ENCODE data around the gene CACNA1C. TPM values are rescaled to one million over a fixed set of nuclear protein-coding genes. Genes with fewer than 3 reads are reported as not detected.

CACNA1C gene
- total RNA-seq, 2 donors from 2014 or later = 0.05 to 0.31 TPM

DNA sequence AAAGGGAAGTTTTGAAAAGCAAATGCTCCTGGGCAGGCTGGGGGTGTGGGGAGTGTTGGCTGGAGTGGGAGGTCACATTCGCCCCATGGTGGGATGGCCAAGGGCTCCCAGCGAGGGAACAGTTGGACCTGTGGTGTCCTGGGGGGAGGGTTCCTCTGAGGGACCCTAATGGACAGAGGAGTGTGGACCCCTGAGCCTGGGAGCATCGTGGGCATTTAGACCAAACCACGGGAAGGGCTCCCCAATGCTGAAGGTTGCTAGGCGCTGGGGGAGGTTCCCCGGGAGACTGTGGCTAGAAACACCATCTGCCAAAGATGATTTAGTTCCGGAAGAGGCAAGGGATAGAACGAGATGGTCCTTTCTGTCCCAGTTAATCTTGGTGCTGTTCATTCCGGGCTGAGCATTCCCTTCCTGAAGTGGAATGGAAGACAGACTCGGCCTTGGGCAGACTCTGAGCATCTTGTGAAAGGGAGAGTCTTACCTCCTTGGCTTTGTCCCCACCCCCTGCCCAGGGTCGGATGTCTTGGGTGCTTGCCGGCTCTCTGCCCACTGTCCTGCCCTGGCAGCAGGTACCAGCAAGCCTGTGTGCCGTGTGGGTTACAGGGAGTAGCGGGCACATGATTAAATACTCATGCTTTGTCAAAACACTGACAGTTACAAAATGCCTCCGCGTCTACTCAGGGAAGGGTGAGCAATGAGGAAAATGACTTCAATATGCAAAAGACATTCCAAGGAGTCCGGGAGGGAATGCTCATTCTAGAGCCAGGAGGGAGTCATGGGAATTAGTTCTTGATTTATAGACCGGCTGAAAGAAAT, 215.9 kb downstream of the CACNA1C start:
- no peak for DNase-seq (ENCODE audit: low spot score in 2 of 2)
- Mint-ChIP-seq H3K27ac (no peak overlapping the region), H3K36me3 (no peaks in the 10 kb centered on the region), H3K9me3 (no peaks in the 10 kb centered on the region)
- no peak for ATAC-seq

GRCh38 chr12:2270846-2271245, 218.1 kb downstream of the CACNA1C start:
- H3K9me3 Mint-ChIP-seq = no peaks in the 10 kb centered on the region
- DNase-seq (ENCODE audit: low spot score in 2 of 2) = no peak
- no peak for ATAC-seq
- H3K36me3 Mint-ChIP-seq = no peaks in the 10 kb centered on the region
- no peak overlapping the region for H3K27ac Mint-ChIP-seq

GRCh38 chr12:2271961-2272360, 219.2 kb downstream of the CACNA1C start:
- H3K36me3 Mint-ChIP-seq = no peaks in the 10 kb centered on the region
- no peak overlapping the region for H3K27ac Mint-ChIP-seq
- DNase-seq (ENCODE audit: low spot score in 2 of 2) = no peak
- ATAC-seq = no peak
- no peaks in the 10 kb centered on the region for H3K9me3 Mint-ChIP-seq

DNA sequence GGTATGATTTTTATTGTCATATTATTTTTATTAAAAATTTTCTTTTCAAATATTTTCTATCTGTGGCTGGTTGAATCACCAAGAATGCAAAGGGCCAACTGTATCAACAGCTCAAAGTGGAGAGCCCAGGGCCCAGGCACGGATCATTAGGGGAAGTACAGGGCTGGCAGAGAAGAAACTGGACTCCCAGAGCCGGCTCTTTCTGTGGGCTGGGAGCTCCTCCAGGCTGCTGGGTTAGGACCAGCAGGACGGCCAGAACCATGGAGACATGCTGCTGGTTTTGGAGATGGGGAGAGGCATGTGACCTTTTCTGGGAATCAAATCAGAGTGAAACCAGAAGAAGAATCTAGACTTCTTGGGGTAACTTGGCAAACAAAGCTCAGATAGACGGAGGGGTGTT, 220.5 kb downstream of the CACNA1C start:
- no peak overlapping the region for H3K27ac Mint-ChIP-seq

GRCh38 chr12:2273751-2274150, 221.0 kb downstream of the CACNA1C start:
- Mint-ChIP-seq H3K36me3 (no peaks in the 10 kb centered on the region), H3K27ac (no peak overlapping the region), H3K9me3 (no peaks in the 10 kb centered on the region)
- DNase-seq (ENCODE audit: low spot score in 2 of 2) = no peak
- ATAC-seq = no peak

More for the DNA sequence above, 220.5 kb downstream of the CACNA1C start:
- no peak for DNase-seq (ENCODE audit: low spot score in 2 of 2)
- no peak for ATAC-seq
- Mint-ChIP-seq H3K9me3 (no peaks in the 10 kb centered on the region), H3K36me3 (no peaks in the 10 kb centered on the region)

GRCh38 chr12:2274733-2275132, 221.9 kb downstream of the CACNA1C start:
- Mint-ChIP-seq H3K9me3 (no peaks in the 10 kb centered on the region), H3K27ac (no peak overlapping the region), H3K36me3 (no peaks in the 10 kb centered on the region)
- no peak for ATAC-seq
- no peak for DNase-seq (ENCODE audit: low spot score in 2 of 2)

GRCh38 chr12:2276288-2277033, 223.7 kb downstream of the CACNA1C start:
- DNase-seq (ENCODE audit: low spot score in 2 of 2) (no peak), ATAC-seq (no peak)
- Mint-ChIP-seq H3K9me3 (peaks cover 9 to 10% of the 10 kb centered on the region in 2 donors), H3K27ac (no peak overlapping the region), H3K36me3 (no peaks in the 10 kb centered on the region)

- no peak for DNase-seq (ENCODE audit: low spot score in 2 of 2)
- Mint-ChIP-seq H3K27ac (no peak overlapping the region), H3K9me3 (peaks cover 12 to 14% of the 10 kb centered on the region in 2 donors), H3K36me3 (no peaks in the 10 kb centered on the region)
- ATAC-seq = no peak
These were observed 224.8 kb downstream of the CACNA1C start for GRCh38 chr12:2277492-2278155.

DNA sequence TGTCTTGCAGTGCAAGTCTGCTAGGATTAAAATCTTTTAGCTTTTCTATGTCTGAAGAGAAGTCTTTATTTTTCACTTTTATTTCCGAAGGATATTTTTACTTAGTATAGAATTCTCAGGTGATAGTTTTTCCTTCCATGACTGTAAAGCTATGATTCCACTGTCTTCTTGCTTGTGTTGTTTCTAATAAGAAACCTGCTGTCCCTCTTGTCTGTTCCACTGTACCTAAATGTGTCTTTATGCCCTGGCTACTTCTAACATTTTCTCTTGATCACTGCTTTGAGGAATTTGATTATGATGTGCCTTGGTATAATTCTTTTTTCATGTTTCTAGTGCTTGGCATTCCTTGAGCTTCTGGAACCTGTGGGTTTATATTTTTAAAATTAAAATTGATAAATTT, 228.7 kb downstream of the CACNA1C start:
- Mint-ChIP-seq H3K36me3 (no peaks in the 10 kb centered on the region), H3K27ac (no peak overlapping the region), H3K9me3 (peaks cover 12 to 14% of the 10 kb centered on the region in 2 donors)
- ATAC-seq (no peak), DNase-seq (ENCODE audit: low spot score in 2 of 2) (no peak)

DNA sequence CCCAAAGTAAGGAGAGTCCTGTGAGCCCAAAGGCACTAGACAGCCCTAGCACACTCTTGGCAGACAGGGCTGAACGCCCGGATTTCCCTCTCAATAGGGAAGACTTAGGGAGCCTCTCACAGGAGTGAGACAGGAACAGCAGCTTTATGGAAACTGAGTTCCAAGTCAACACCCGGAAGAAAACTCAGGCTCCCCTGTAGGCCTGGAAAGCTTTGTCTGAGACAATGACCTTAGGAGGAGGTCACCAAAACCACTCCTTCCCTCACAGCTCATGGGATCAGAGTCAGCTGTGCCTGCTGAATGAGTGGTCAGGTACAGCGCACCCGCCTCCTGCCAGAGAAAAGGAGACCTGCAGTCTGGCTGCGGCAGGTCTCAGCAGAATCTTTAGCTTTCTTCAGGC, 229.5 kb downstream of the CACNA1C start:
- Mint-ChIP-seq H3K27ac (no peak overlapping the region), H3K36me3 (no peaks in the 10 kb centered on the region), H3K9me3 (peaks cover 12 to 14% of the 10 kb centered on the region in 2 donors)
- ATAC-seq (no peak), DNase-seq (ENCODE audit: low spot score in 2 of 2) (no peak)

- DNase-seq (ENCODE audit: low spot score in 2 of 2) (no peak), ATAC-seq (no peak)
- H3K9me3 Mint-ChIP-seq = peaks cover 12 to 14% of the 10 kb centered on the region in 2 donors
- H3K27ac Mint-ChIP-seq = no peak overlapping the region
- H3K36me3 Mint-ChIP-seq = no peaks in the 10 kb centered on the region
These were observed 230.7 kb downstream of the CACNA1C start for GRCh38 chr12:2283480-2283879.

DNA sequence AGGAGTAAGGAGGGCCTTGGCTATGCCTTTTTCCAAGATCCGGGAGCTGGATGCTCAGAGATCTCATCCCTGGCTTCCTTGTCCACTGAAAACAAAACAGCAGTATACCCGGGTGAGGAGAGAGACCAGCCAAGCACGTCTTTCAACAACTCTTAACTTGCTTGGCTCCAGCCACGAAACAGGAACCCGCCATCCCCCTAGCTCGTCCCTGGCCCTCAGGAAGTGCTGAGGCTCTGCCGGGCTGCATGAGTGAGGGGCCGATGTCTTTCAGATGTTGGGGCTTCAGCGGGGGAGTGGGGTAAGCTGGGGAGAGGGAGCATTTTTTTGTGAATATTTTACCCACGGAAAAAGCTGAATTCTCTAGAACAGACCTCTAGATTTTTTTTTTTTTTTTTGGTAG, 231.1 kb downstream of the CACNA1C start:
- Mint-ChIP-seq H3K9me3 (peaks cover 12 to 14% of the 10 kb centered on the region in 2 donors), H3K27ac (no peak overlapping the region), H3K36me3 (no peaks in the 10 kb centered on the region)
- no peak for DNase-seq (ENCODE audit: low spot score in 2 of 2)
- no peak for ATAC-seq

GRCh38 chr12:2284321-2284813, 231.6 kb downstream of the CACNA1C start:
- ATAC-seq = no peak
- no peak overlapping the region for H3K27ac Mint-ChIP-seq
- H3K36me3 Mint-ChIP-seq = no peaks in the 10 kb centered on the region
- no peak for DNase-seq (ENCODE audit: low spot score in 2 of 2)
- H3K9me3 Mint-ChIP-seq = peaks cover 12 to 14% of the 10 kb centered on the region in 2 donors

DNA sequence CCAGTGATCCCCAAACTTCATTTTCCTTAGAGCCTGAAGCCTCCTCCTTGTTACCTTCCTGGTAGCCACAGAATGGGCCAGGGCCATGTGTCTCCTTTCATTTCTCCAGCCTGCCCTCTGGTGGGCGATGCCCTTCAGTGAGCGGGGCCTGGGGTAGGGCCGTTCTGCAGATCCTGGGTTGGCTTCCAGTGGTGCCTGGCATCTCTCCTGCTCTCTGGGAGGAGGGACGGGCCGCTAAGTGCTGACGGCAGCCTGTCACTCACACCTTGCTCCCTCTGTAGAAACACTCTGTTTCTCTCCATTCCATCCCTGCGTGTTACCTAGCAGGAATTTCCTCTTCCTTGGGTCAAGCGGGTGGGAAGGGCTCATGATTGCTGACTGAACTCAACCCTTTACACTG, 232.1 kb downstream of the CACNA1C start:
- peaks cover 12 to 14% of the 10 kb centered on the region in 2 donors for H3K9me3 Mint-ChIP-seq
- peak; percentile 37 to 68 for ATAC-seq
- DNase-seq (ENCODE audit: low spot score in 2 of 2) = peak in 1 of 2 donors; percentile 45

DNA sequence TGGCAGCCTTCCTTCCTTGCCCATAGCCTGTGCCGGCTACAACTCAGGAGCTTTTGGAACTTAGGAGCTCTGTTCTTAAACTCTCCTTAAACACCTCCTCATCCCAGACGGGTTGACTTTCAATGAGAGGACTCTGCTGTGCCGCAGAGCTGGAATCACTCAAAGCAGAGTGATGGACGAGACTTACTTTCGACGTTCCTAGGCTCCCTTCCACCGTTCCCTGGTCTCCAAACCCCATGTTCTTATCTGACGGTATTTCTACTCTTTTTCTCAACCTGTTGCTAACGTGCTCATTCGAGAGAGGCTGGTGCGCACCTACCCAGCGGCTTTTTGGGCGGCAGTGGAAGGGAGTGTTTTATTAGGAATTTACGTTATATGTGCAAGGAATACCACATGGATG, 232.7 kb downstream of the CACNA1C start:
- no peak for DNase-seq (ENCODE audit: low spot score in 2 of 2)
- Mint-ChIP-seq H3K36me3 (no peaks in the 10 kb centered on the region), H3K27ac (no peak overlapping the region), H3K9me3 (peaks cover 12 to 14% of the 10 kb centered on the region in 2 donors)
- no peak for ATAC-seq

More for the DNA sequence above, 232.1 kb downstream of the CACNA1C start:
- Mint-ChIP-seq H3K36me3 (no peaks in the 10 kb centered on the region), H3K27ac (no peak overlapping the region)

- ATAC-seq = no peak
- peaks cover 7 to 10% of the 10 kb centered on the region in 2 donors for H3K9me3 Mint-ChIP-seq
These were observed 233.3 kb downstream of the CACNA1C start for GRCh38 chr12:2286047-2286446.

More at GRCh38 chr12:2286047-2286446, 233.3 kb downstream of the CACNA1C start:
- DNase-seq (ENCODE audit: low spot score in 2 of 2) = no peak
- Mint-ChIP-seq H3K27ac (no peak overlapping the region), H3K36me3 (no peaks in the 10 kb centered on the region)

Measured in activated naive CD4-positive, alpha-beta T cell treated with anti-CD3 and anti-CD28 coated beads, Interleukin-2, amount 50 U/mL, for 72 hours (primary cell).